Stimulated activated CD8-positive, alpha-beta memory T cell treated with anti-CD3 and anti-CD28 coated beads, Interleukin-4, amount 100 ng/mL, for 1 hour (primary cell): Measurements from ENCODE around the gene CFHR4.
"Not testable (repeated sequence)": the region's sequence is repeated elsewhere in the genome, so short reads cannot be mapped to it uniquely, and the experiment has no call there.

Experiments used
- DNase-seq, 2 donors: peaks; one replicate each; pipeline ENCODE4 v3.0.0-alpha.2; 2020; ENCODE audit warnings: low read depth in 2 of 2, low spot score in 1 of 2

CFHR4 gene

DNA sequence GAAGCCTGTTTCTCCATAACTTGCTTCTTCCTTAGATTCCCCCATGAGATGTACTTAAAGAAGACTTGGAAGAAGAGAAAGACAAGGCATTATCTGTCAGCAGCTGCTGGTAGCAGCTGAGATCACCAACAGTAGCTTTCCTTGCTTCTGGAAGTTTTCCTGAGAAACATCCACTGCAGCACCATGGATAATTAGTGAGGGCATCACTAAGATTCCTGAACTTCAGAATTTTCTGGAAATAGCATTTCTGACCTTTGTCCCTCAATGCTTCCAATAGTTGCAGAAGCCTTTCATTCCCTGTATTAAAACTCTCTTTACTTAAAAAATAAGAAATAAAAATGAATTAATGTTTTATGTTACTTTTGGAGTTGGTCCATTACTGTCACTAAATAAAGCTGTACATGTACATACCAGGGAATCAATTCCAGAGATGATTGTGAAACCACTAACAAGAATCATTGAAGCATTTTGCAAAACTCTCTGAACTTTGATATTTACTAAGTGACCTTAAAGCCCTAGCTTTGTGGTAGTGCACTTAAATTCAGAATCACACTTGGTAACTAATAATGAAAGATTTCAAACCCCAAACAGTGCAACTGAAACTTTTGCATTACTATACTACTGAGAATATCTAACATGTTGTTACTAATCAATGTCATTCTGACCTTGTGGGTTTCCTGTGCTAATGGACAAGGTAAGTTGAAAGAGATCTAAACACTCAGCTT, at the start of gene CFHR4:
TSS of gene CFHR4 (plus strand) at position 538 of the 725 bp plus-strand sequence. CDS start at position 637, 99 bp downstream.
- DNase-seq = no peak

DNA sequence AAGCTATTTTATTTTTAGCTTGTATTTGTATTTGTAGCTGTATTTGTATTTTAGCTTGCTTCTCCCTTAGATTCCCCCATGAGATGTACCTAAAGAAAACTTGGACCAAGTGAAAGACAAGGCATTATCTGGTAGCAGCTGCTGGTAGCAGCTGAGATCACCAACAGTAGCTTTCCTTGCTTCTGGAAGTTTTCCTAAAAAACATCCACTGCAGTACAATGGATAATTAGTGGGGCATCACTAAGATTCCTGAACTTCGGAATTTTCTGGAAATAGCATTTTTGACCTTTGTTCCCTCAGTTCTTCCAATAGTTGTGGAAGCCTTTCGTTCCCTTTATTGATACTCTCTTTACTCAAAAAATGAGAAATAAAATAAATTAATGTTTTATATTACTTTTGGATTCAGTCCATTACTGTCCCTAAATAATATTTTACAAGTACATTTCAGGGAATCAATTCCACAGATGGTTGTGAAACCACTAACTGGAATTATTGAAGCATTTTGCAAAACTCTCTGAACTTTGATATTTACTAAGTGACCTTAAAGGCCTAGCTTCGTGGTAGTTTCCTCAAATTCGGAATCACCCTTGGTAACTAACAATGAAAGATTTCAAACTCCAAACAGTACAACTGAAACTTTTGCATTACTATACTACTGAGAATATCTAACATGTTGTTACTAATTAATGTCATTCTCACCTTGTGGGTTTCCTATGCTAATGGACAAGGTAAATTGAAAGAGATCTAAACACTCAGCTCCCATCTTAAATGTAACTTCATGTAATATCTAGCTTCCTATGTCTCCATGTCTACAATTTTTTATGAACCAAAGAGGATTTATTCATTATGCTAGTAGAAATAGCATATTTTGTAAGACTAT, 38.0 kb upstream of the CFHR4 start:
- not testable (repeated sequence) for DNase-seq

DNA sequence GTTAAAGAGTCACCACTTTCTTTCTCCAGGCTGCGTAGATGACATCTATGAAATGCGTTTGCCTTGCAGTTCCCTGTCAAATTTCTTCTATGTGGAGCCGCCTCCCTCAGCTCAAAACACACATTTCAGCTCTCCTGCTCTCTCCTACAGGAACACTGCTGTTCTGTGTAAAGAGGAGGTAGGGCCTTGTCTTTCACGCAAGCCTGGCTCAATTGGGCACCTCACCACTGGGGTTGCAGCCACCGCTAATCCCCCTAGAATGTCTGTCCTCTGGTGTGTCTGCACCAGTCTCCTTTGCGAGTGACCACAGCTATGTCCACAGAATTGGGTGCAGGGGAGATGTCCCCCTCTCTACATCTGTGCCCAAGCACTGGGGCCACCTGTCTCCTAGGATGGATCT, 31.8 kb upstream of the CFHR4 start:
- no peak for DNase-seq

DNA sequence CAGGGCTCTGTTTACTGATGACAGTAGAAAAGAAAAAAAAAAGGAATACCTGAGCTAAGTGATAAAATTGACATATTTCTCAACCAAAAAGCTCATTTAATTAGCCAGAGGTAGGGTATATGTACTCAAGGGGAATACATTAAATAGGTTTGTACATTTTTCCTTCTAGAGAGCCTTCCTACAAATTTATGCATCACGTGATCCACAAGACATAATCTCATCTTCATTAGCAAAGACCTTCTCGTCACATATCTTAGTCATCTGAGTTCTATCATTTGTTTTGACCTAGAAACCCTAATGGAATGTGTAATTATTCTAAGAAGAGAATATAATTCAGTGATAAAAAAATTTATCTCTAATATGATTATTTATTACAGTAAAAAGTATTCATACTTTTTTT, 30.7 kb upstream of the CFHR4 start:
- DNase-seq = no peak

DNA sequence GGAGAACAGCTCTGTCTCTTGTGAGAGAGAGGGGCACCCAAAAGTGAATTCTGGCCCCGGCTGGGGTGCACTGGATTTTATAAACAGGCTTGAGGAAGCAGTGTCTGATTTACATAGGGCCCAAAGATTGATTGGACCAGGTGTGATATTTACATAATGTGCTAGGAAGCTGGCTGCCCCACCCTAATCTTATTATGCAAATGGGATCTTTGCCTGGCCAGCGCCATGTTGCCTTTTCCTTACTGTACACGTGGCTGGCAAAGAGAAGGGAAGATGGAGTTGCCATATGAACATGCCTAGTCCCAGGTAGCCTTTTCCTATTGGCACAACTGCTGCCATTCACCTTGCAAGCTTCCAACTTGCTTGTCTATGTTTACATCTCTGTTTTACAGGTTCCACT, 29.0 kb upstream of the CFHR4 start:
- no peak for DNase-seq

DNA sequence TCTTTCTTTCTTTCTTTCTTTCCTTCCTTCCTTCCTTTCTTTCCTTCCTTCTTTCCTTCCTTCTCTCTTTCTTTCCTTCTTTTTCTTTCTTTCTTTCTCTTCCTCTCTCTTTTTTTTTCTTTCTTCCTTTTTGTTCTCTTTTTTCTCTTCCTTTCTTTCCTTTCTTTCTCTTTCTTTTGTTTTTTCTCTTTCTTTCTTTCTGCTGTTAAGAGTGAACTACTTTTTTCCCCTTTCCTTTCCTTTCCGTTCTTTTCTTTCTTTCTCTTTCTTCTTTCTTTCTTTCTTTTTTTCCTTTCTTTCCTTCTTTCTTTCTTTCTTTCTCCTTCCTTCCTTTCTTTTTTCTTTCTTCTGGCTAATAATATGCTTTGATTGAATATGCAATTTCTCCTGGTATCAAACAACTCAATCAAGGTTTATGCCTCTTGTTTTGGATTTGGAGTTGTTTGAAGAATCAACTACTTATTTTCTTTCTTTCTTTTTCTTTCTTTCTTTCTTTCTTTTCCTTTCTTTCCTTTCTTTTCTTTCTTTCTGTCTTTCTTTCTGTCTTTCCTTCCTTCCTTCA, 27.4 kb upstream of the CFHR4 start:
- no peak for DNase-seq

DNA sequence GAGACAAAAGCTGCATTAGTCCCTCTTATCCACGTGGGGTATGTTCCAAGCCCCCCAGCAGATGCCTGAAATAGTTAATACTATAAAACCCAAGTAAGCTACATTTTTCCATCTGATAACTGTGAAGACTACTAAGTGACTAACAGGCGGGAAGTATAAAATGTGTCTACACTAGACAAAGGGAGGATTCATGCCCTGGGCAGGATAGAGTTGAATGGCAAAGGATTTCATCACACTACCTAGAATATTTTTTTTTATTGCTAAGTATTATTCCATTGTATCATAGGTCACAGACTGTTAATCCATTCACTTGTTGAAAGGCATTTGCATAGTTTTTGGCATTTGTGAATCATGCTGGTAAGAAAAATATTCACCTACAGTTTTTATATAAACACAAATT, 26.4 kb upstream of the CFHR4 start:
- DNase-seq = no peak

DNA sequence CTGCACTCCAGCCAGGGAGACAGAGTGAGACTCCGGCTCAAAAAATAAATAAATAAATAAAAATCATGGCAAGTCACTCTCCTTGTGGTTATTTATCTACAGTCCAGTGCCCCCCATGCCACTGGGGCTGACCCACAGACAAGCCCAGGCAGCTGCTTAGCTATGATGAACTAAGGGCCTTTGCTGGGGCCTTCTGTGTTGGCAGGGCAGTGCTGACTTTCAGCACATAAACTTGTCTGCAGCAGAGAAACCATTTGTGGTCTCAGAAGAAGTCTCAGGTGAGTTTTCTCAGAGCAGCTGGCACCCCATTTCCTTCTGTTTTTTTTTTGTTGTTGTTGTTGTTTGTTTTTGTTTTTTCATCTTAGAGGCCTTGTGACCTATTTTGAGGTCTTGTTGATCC, 20.9 kb upstream of the CFHR4 start:
- DNase-seq = no peak

DNA sequence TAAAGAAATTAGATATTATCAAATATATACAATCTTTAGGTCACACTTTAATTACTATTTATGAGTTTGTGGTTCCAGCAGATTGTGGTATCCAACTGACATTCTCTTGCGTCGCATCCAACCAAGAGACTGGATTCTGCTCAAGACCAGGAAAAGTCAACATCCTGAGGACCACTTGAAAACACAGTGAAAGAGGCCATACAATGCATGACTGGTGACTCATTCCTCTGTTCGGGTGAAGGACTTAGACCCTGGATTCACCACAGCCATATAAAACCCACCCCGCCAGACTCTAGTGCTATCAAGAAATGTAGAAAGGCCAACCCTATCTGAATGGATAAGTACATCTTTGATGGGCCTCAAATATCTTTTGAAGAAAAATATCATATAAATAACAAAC, 14.5 kb upstream of the CFHR4 start:
- DNase-seq = no peak

DNA sequence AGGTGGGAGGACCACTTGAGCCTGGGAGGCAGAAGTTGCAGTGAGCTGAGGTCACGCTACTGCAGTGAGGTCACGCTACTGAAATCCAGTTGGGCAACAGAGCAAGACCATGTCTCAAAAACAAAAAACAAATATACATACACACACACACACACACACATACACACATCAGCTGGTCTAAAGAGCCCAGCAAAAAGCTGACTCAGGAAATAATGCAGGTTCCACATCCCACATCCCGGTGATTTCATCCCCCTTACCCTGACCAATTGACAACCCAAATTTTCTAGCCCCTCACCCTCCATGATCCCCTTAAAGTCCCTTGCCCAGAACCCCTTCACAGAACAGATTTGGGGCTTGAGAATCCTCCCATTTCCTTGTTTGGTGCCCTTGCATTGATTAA, 11.9 kb upstream of the CFHR4 start:
- no peak for DNase-seq

DNA sequence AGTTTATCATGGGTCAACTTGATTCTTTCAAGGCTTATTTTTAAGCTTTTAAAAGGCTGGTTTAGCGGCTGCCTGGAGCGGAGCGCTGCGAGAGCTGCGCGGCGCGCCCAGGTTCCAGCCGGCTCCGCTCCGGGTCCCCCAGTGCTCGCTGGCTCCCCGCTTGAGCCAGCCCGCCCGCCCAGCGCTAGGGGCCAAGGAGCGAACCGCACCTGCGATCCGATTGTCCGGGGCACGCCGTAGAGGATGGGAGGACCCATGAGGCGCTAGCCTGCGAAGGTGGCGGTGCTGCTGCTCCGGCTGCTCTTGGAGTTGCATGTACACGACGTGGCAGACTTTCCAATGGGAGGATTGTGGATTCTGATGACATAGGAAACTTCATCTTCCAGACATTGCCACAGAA, 9.9 kb upstream of the CFHR4 start:
- DNase-seq = no peak

DNA sequence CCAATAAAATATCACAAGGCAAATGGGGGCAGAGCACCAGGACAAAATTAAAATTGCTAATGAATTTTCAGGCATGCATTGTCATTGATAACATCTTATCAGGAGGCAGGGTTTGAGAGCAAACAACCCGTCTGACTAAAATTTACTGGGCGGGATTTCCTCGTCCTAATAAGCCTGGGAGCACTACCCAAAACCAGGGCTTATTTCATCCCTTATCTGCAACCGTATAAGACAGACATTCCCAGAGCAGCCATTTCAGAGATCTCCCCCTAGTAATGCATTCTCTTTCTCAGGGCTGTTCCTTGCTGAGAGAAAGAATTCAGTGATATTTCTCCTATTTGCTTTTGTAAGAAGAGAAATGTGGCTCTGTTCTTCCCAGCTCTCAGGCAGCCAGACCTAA, 1.3 kb upstream of the CFHR4 start:
- DNase-seq = not testable (repeated sequence)

DNA sequence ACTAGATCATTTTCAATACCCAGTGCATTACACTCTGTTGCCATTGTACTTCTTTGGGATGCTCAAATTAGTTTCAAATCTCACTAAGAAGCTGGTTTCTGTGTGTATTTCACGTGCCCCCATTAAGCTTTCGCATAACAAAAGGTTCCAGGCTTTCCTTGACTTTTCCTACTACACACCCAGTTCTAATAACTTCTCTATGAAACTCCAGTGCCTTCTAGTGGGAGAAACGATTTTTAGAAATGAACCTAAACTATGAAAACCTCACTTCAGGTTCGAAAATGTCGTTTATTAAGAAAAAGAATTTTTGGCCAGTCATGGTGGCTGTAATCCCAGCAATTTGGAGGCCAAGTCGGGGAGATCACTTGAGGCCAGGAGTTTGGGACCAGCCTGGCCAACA, 2.8 kb downstream of the CFHR4 start:
- no peak for DNase-seq

DNA sequence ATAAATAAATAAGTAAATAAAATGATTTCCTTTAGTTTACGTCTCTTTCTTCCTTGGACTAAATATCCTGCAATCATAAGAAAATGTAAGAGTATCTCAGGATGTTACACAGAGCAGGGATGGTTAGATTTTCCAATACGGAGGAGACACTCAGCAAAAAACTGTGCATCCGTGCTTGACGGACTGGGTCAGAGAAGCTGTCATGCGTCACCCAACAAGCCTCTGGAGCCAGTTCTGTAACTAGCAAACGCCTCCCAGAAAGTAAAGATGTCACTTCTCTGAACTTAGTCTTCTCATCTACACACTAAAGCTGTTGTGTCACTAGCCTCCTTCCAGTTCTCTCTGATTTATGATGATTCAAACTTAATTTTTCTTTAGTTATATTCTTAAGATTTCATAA, 3.4 kb downstream of the CFHR4 start:
- DNase-seq = no peak

DNA sequence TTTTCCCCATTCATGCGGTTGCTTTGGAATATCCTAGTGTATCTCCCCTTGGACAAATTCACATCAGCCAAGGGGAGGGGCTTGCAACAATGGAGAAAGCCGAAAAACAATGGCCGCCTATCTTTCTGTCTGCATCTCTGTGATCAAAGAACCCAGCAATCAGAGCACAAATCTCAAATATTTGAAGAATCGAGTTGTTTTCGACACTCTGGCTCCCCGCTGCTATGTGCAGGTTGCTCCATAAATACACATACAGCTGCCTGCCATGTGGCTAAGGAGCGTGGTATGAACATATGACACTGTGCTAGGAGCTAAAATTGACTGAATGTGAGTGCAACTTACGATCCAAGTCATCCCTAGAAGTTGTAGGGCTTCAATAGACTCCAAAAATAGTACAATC, 8.5 kb downstream of the CFHR4 start:
- DNase-seq = no peak

DNA sequence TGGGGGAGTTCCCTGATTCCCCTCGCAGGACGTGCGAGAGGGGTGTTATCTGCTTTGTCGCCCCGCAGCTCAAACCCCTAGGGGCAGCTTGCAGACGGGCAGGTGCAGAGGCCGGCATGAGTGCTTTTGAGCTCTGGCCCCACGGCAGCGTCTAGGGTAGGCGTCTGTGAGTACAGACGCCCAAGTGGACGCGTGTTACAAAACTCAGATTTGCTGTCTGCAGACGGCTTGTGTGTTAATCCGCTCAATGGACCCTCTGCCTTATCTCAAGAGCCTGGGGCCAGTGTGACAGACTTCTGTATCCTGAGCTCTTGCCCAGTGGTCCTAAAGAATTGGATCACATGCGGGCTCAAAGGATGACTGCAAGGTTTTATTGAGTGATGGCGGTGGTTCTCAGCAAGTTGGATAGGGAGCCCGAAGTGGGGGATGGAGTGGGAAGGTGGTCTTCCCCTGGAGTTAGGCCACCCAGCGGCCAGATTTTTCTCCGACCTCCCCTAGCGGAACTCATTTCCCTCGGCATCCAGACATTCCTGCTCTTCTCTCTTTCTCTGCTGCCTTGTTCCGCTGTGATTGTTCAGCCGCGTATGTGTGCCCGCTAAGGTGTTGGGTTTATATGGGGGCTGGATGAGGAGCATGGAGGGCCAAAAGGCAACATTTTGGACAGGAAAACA, 9.4 kb downstream of the CFHR4 start:
- no peak for DNase-seq

DNA sequence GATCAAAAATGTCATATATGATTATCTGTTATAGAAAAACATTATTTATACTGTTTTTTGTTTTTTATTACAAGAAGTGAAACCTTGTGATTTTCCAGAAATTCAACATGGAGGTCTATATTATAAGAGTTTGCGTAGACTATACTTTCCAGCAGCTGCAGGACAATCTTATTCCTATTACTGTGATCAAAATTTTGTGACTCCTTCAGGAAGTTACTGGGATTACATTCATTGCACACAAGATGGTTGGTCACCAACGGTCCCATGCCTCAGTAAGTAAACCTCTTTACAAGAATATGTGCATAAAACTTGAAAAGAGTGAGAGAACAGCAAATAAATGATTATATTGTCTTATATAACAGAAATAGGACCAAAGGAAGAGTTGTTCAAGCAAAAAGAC, 14.5 kb downstream of the CFHR4 start:
- DNase-seq = no peak

DNA sequence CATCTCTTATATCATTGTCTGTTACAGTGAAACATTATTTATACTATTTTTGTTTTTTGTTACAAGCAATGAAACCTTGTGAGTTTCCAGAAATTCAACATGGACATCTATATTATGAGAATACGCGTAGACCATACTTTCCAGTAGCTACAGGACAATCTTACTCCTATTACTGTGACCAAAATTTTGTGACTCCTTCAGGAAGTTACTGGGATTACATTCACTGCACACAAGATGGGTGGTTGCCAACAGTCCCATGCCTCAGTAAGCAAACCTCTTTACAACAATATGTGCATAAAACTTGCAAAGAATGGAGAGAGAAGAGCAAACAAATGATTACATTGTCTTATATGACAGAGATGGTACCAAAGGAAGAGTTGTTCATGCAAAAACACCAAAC, 22.4 kb downstream of the CFHR4 start:
- no peak for DNase-seq

DNA sequence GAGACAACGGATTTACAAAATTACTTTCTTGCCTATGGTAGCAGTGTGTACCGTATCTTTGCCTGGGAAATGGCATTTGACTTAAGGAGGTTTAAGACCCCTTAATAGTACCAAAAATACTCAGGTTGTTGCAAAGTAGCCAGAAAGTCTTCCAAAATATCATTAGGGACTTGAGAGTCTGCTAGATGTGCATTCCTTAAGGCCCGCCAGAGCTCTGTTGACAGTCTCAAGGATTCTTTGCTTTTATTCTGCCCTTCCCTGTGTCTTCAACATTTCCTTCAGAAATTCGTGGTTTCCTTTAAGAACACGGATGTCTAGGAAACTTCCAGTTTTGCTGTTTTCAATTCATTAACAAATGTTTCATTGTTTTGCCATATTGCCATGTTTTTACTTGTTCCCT, 24.4 kb downstream of the CFHR4 start:
- not testable (repeated sequence) for DNase-seq

DNA sequence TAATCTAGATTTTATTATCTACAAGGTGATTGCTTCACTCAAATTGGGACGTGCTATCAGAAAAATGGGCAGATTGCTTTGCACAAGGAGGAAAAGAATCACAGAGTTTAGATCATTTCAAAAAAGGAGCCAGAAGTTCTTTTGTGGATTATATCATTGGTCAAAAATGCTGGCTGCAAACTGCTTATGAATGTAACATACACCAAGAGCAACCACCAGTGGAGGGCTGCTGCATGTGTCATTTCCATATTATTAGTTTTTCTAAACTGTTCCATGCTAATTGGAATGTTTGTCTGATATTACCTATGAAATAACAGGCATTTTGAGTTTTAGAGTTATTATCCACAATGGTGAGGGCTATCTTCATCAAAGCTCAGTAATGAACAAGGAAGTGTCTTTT, 39.0 kb downstream of the CFHR4 start:
- DNase-seq = not testable (repeated sequence)

DNA sequence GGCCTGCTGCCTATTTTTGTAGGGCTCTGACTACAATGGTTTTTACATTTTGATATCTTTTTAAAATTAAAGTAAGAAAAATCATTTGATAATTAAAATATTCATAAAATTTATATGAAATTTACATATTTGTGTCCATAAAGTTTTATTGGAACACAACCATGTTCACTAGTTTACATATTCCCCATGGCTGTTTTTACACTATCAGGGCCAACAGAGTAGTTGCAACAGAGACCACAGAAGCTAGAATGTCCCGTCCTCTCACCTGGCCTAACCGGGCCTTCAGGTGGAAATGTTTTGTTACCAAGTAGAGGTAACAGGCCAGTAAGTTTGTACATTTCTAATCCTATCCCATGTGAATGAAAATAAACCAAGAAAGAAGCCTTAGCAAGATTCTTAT, 45.0 kb downstream of the CFHR4 start:
- not testable (repeated sequence) for DNase-seq
